KMS-11 (cell line): ENCODE measurements around the gene GPR176.

Source experiments
- H2AFZ ChIP-seq: fragments of 200-600 bp; sonication (generic); 2 replicates; pipeline ENCODE4 v1.6.1; 2016; ENCODE audit warnings: antibody characterized with exemption, mixed run types, low read depth
- H3K27ac ChIP-seq: fragments of 200-600 bp; sonication (generic); 2 replicates; pipeline ENCODE4 v1.6.1; 2016; ENCODE audit warnings: mild to moderate bottlenecking, mixed run types
- H3K27me3 ChIP-seq: fragments of 200-600 bp; sonication (generic); 2 replicates; pipeline ENCODE4 v1.6.1; 2017; ENCODE audit warnings: mild to moderate bottlenecking, low read depth, mixed run types, moderate library complexity; ENCODE audit not compliant: insufficient read depth
- H3K36me3 ChIP-seq: fragments of 200-600 bp; sonication (generic); 2 replicates; pipeline ENCODE4 v1.6.1; 2017; ENCODE audit warnings: mild to moderate bottlenecking, mixed run types; ENCODE audit not compliant: insufficient read depth
- H3K4me1 ChIP-seq: fragments of 200-600 bp; sonication (generic); 2 replicates; pipeline ENCODE4 v1.6.1; 2016; ENCODE audit warnings: mild to moderate bottlenecking, low read depth, mixed run types; ENCODE audit not compliant: poor library complexity, severe bottlenecking
- H3K4me2 ChIP-seq: fragments of 200-600 bp; sonication (generic); 2 replicates; pipeline ENCODE4 v1.7.0; 2016; ENCODE audit warnings: mild to moderate bottlenecking, mixed run types
- H3K4me3 ChIP-seq: fragments of 200-600 bp; sonication (generic); IDR thresholded peaks from 2 replicates; pipeline ENCODE4 v1.6.1; 2017; ENCODE audit warnings: low read depth, low read length, mixed read lengths; ENCODE audit not compliant: insufficient read depth
- H3K79me2 ChIP-seq: fragments of 200-600 bp; sonication (generic); 2 replicates; pipeline ENCODE4 v1.6.1; 2016; ENCODE audit warnings: low read depth, mixed run types; ENCODE audit not compliant: insufficient read depth
- H3K9ac ChIP-seq: fragments of 200-600 bp; sonication (generic); 2 replicates; pipeline ENCODE4 v1.6.1; 2016; ENCODE audit warnings: mild to moderate bottlenecking, mixed run types
- H4K20me1 ChIP-seq: fragments of 200-600 bp; sonication (generic); 2 replicates; pipeline ENCODE4 v1.6.1; 2016; ENCODE audit warnings: mild to moderate bottlenecking, mixed run types; ENCODE audit not compliant: insufficient read depth
- CTCF ChIP-seq: fragments of 200-600 bp; sonication (generic); conservative IDR thresholded peaks from 2 replicates; pipeline ENCODE4 v1.6.1; 2017; ENCODE audit warnings: low read depth, mild to moderate bottlenecking, antibody characterized with exemption, low read length, moderate library complexity, mixed read lengths

Gene GPR176

GRCh38 chr15:39778021-39778420, 142.0 kb downstream of the GPR176 start:
- Histone ChIP-seq H3K4me3 (no peak overlapping the region), H3K9ac (no peak overlapping the region), H3K27me3 (no peaks in the 10 kb centered on the region), H2AFZ (no peak overlapping the region), H3K4me2 (no peak overlapping the region), H4K20me1 (no peaks in the 10 kb centered on the region), H3K36me3 (no peaks in the 10 kb centered on the region), H3K4me1 (no peaks in the 10 kb centered on the region), H3K27ac (no peak overlapping the region), H3K79me2 (no peaks in the 10 kb centered on the region)
- no peak for TF ChIP-seq CTCF

- Histone ChIP-seq H3K4me2 (no peak overlapping the region), H3K27ac (no peak overlapping the region), H3K4me1 (no peaks in the 10 kb centered on the region), H3K36me3 (no peaks in the 10 kb centered on the region), H2AFZ (no peak overlapping the region), H3K27me3 (no peaks in the 10 kb centered on the region), H4K20me1 (no peaks in the 10 kb centered on the region), H3K9ac (no peak overlapping the region), H3K79me2 (no peaks in the 10 kb centered on the region), H3K4me3 (no peak overlapping the region)
- no peak for TF ChIP-seq CTCF
Observed at GRCh38 chr15:39777496-39777895, 142.6 kb downstream of the GPR176 start.

GRCh38 chr15:39776068-39776467, 144.0 kb downstream of the GPR176 start:
- Histone ChIP-seq H3K4me3 (no peak overlapping the region), H4K20me1 (no peaks in the 10 kb centered on the region), H3K4me1 (no peaks in the 10 kb centered on the region), H3K27me3 (no peaks in the 10 kb centered on the region), H3K9ac (no peak overlapping the region), H3K4me2 (no peak overlapping the region), H3K27ac (no peak overlapping the region), H2AFZ (no peak overlapping the region), H3K36me3 (no peaks in the 10 kb centered on the region), H3K79me2 (no peaks in the 10 kb centered on the region)
- no peak for TF ChIP-seq CTCF

GRCh38 chr15:39774688-39775267, 145.3 kb downstream of the GPR176 start:
- no peak for TF ChIP-seq CTCF
- Histone ChIP-seq H3K27me3 (no peaks in the 10 kb centered on the region), H3K36me3 (no peaks in the 10 kb centered on the region), H3K9ac (no peak overlapping the region), H2AFZ (no peak overlapping the region), H3K79me2 (no peaks in the 10 kb centered on the region), H3K4me3 (no peak overlapping the region), H4K20me1 (no peaks in the 10 kb centered on the region), H3K4me1 (no peaks in the 10 kb centered on the region), H3K4me2 (no peak overlapping the region), H3K27ac (no peak overlapping the region)
